ENCODE data around the gene TRABD2B. TPM values are rescaled to one million over a fixed set of nuclear protein-coding genes. Genes with fewer than 3 reads are reported as not detected.

The TRABD2B gene
- total and polyA plus RNA-seq, 2 of the 13 experiments (the other 11 are each of a cell fraction or from before 2014, with no cell fraction given) = 0.04 TPM; not detected in 1

DNA sequence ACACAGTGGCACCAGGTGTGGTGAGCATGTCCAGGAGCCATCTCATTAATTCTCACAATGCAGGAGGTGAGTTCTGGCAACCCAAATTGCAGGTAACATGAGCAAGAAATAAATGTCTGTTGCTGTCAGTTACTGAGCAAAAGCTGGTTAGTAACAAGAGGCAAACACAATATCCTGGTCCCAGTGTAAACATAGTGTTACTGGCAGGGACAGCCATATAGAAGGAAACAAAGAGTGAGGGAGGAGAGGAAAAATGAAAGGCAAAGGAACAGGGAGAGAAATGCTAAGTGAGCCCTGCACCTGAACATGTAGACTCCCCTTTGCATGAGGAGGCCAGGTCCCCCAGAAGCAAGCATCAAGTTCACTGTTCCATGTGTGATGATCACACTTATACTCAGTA is 203.6 kb downstream of the TRABD2B start:
- in situ Hi-C loops (cut with HindIII; ENCODE audit: extremely low pct_ligation_motif_present, low pct_unique_long_range_greater_than_20kb) (no loop called here), intact Hi-C loops (cut with micrococcal nuclease; ENCODE audit: unreplicated experiment) (no loop called here)
- ATAC-seq = no peak

GRCh38 chr1:47792779-47793178 is 204.4 kb downstream of the TRABD2B start:
- ATAC-seq (0 out of 3 replicates have a peak, but pooled peaks have one; percentile 27), FAIRE-seq (no peak), DNase-seq (ENCODE audit: low spot score) (no peak)
- intact Hi-C loops (cut with micrococcal nuclease; ENCODE audit: unreplicated experiment) = no loop called here
- no peak for TF ChIP-seq MZF1 (CRISPR knock-in tag; IDR thresholded peaks at IDR 0.05; ENCODE audit: borderline replicate concordance)
- TF ChIP-seq DNMT3B (CRISPR knock-in tag; conservative IDR thresholded peaks at IDR 0.05) = no peak
- no peak for TF ChIP-seq SIX4 (CRISPR knock-in tag; IDR thresholded peaks at IDR 0.05)
- no peak for TF ChIP-seq RXRB (CRISPR knock-in tag; IDR thresholded peaks at IDR 0.05; ENCODE audit: borderline replicate concordance)
- no peak for TF ChIP-seq ARNT2 (CRISPR knock-in tag; IDR thresholded peaks at IDR 0.05; ENCODE audit: low read depth)
- TF ChIP-seq ZBTB38 (CRISPR knock-in tag; IDR thresholded peaks at IDR 0.05) = no peak
- TF ChIP-seq ZNF747 (CRISPR knock-in tag; IDR thresholded peaks at IDR 0.05; ENCODE audit: borderline replicate concordance) = no peak
- Histone ChIP-seq H3K4me3 (replicated peaks in 1 of 3; ENCODE audit: insufficient read depth in 1 of 3, low read depth in 2 of 3, low read length in 3 of 3) (no peak overlapping the region), H3K27me3 (ENCODE audit: control insufficient read depth in 1 of 2, insufficient read depth in 2 of 2, low read length in 2 of 2) (0 out of 5 replicates have a peak, but pooled peaks cover 0 to 3% of the 10 kb centered on the region in 2 experiments), H2AFZ (ENCODE audit: low read length) (no peak overlapping the region), H3K79me2 (ENCODE audit: insufficient read depth, low read length) (no peaks in the 10 kb centered on the region), H3K4me2 (ENCODE audit: low read depth, low read length) (no peak overlapping the region), H3K27ac (ENCODE audit: extremely low read length, insufficient read depth, low read length) (no peak overlapping the region), H3K4me1 (ENCODE audit: insufficient read depth, low read length) (peaks cover 10% of the 10 kb centered on the region; the same call in 1 of the 2 replicates), H3K36me3 (replicated peaks in 1 of 2; ENCODE audit: control insufficient read depth in 1 of 2, insufficient read depth in 2 of 2, low read length in 2 of 2) (no peaks in the 10 kb centered on the region), H4K20me1 (ENCODE audit: insufficient read depth, low read length) (no peaks in the 10 kb centered on the region), H3K9me3 (ENCODE audit: low read length) (no peaks in the 10 kb centered on the region), H3K9ac (ENCODE audit: insufficient read depth, low read depth, low read length) (no peak overlapping the region)
- no TSS peak for BruUV-seq (replicated peaks)
- CTCF ChIA-PET (ENCODE audit: low intra/inter-chr PET ratio, low total read pairs) = no interaction called here
- in situ Hi-C loops (cut with HindIII; ENCODE audit: extremely low pct_ligation_motif_present, low pct_unique_long_range_greater_than_20kb) = no loop called here
- no CpG with 5 or more reads among the region's 3 CpGs for WGBS (ENCODE audit: low lambda C conversion rate)
- POLR2A ChIA-PET = no interaction called here

More for the DNA sequence above, 203.6 kb downstream of the TRABD2B start:
- Histone ChIP-seq H3K4me1 (ENCODE audit: insufficient read depth, low read length) (peaks cover 10% of the 10 kb centered on the region; the same call in 1 of the 2 replicates), H3K27ac (ENCODE audit: extremely low read length, insufficient read depth, low read length) (no peak overlapping the region), H4K20me1 (ENCODE audit: insufficient read depth, low read length) (no peaks in the 10 kb centered on the region), H3K4me2 (ENCODE audit: low read depth, low read length) (no peak overlapping the region), H3K27me3 (ENCODE audit: control insufficient read depth in 1 of 2, insufficient read depth in 2 of 2, low read length in 2 of 2) (peaks cover 3 to 4% of the 10 kb centered on the region in 2 experiments; a peak in 1 of 5 replicates), H3K36me3 (replicated peaks in 1 of 2; ENCODE audit: control insufficient read depth in 1 of 2, insufficient read depth in 2 of 2, low read length in 2 of 2) (no peaks in the 10 kb centered on the region), H2AFZ (ENCODE audit: low read length) (no peak overlapping the region), H3K79me2 (ENCODE audit: insufficient read depth, low read length) (no peaks in the 10 kb centered on the region), H3K4me3 (replicated peaks in 1 of 3; ENCODE audit: insufficient read depth in 1 of 3, low read depth in 2 of 3, low read length in 3 of 3) (no peak overlapping the region), H3K9ac (ENCODE audit: insufficient read depth, low read depth, low read length) (no peak overlapping the region), H3K9me3 (ENCODE audit: low read length) (no peaks in the 10 kb centered on the region)
- POLR2A ChIA-PET = no interaction called here
- TF ChIP-seq ZNF44 (CRISPR knock-in tag; IDR thresholded peaks at IDR 0.05) (no peak), HINFP (CRISPR knock-in tag; IDR thresholded peaks at IDR 0.05; ENCODE audit: low read depth) (no peak), RBAK (CRISPR knock-in tag; IDR thresholded peaks at IDR 0.05) (peak; percentile 75; the same call in 1 of the 2 replicates), BRCA1 (CRISPR knock-in tag; IDR thresholded peaks at IDR 0.05) (no peak)
- no TSS peak for BruUV-seq (replicated peaks)
- FAIRE-seq = no peak
- CTCF ChIA-PET (ENCODE audit: low intra/inter-chr PET ratio, low total read pairs) = no interaction called here
- DNase-seq (ENCODE audit: low spot score) = no peak
